HepG2 (cell line): ENCODE data around the gene FAM174B. TPM values are rescaled to one million over a fixed set of nuclear protein-coding genes. Genes with fewer than 3 reads are reported as not detected.

ENCODE experiments used
- ATAC-seq: fragments of 200-7000 bp; cut with Tn5 transposase; 3 replicates; pipeline ENCODE4 v1.9.1; 2020; ENCODE audit warnings: mild to moderate bottlenecking, moderate library complexity
- BruUV-seq: library from RNA; stranded (reverse); fragments of 400-500 nt; replicated peaks from 2 replicates; lab custom pipeline; 2021; lab: Mats Ljungman, UMichigan
- CTCF ChIA-PET: fragments of 300-600 bp; formaldehyde crosslinking; extraction: SDS; loops from one replicate; lab custom pipeline; 2021; ENCODE audit warnings: low total read pairs, inconsistent platforms, low intra/inter-chr PET ratio; lab: Yijun Ruan, JAX
- POLR2A ChIA-PET: fragments of 350-600 bp; sonication (Branson Sonifier 250); formaldehyde crosslinking; loops from one replicate; lab custom pipeline; 2020; ENCODE audit warnings: antibody characterized with exemption, inconsistent platforms; lab: Yijun Ruan, JAX
- DNase-seq: peaks from one replicate; pipeline ENCODE4 v3.0.0-alpha.2; 2015; ENCODE audit warnings: low spot score
- FAIRE-seq: peaks from 3 replicates; lab custom pipeline; 2011; peaks lifted over from hg19 to GRCh38; lab: Jason Lieb, UNC
- H2AFZ ChIP-seq: one replicate; pipeline ENCODE4 v1.6.1; 2011; ENCODE audit warnings: low read length, inconsistent platforms
- H3K27ac ChIP-seq: fragments of 300-600 bp; 3 replicates; pipeline ENCODE4 v1.8.0; 2011; ENCODE audit warnings: mixed run types, mild to moderate bottlenecking, mixed read lengths, low read length, inconsistent platforms; ENCODE audit not compliant: insufficient read depth; ENCODE audit errors: extremely low read length
- H3K27me3 ChIP-seq, 2 experiments: fragments of 200-600 bp in 1 of 2; 2 replicates in 1 of 2; 3 replicates in 1 of 2; pipeline versions ENCODE4 v1.6.0 to v1.8.0; 2011; ENCODE audit warnings: low read length in 2 of 2, mild to moderate bottlenecking in 2 of 2, moderate library complexity in 2 of 2, inconsistent platforms in 1 of 2; ENCODE audit not compliant: insufficient read depth in 2 of 2, control insufficient read depth in 1 of 2
- H3K36me3 ChIP-seq, 2 experiments: fragments of 200-600 bp in 1 of 2; replicated peaks in 1 of 2; 2 replicates in 1 of 2; 3 replicates in 1 of 2; pipeline versions ENCODE4 v1.5.1 to v1.8.0; 2011; ENCODE audit warnings: low read length in 2 of 2, inconsistent platforms in 1 of 2; ENCODE audit not compliant: insufficient read depth in 2 of 2, control insufficient read depth in 1 of 2
- H3K4me1 ChIP-seq: 2 replicates; pipeline ENCODE4 v1.5.1; 2012; ENCODE audit warnings: low read length, inconsistent platforms; ENCODE audit not compliant: insufficient read depth
- H3K4me2 ChIP-seq: 2 replicates; pipeline ENCODE4 v1.6.0; 2011; ENCODE audit warnings: low read depth, low read length, inconsistent platforms
- H3K4me3 ChIP-seq, 3 experiments: fragments of 200-600 bp in 1 of 3; sonication (generic), shearing (Covaris generic) in 1 of 3; replicated peaks in 1 of 3; 2 replicates each; pipeline ENCODE4 v1.5.1; 2011 to 2016; ENCODE audit warnings: low read length in 3 of 3, inconsistent platforms in 2 of 3, low read depth in 2 of 3, mild to moderate bottlenecking in 2 of 3, control low read depth in 1 of 3, mixed read lengths in 1 of 3; ENCODE audit not compliant: insufficient read depth in 1 of 3
- H3K79me2 ChIP-seq: one replicate; pipeline ENCODE4 v1.6.1; 2011; ENCODE audit warnings: low read length, inconsistent platforms; ENCODE audit not compliant: insufficient read depth
- H3K9ac ChIP-seq: 2 replicates; pipeline ENCODE4 v1.6.0; 2011; ENCODE audit warnings: mild to moderate bottlenecking, low read depth, low read length, inconsistent platforms; ENCODE audit not compliant: insufficient read depth
- H3K9me3 ChIP-seq: 2 replicates; pipeline ENCODE4 v1.5.1; 2012; ENCODE audit warnings: mild to moderate bottlenecking, low read length
- H4K20me1 ChIP-seq: 2 replicates; pipeline ENCODE4 v1.6.0; 2011; ENCODE audit warnings: inconsistent platforms, mild to moderate bottlenecking, low read length, moderate library complexity; ENCODE audit not compliant: insufficient read depth
- ATF3 ChIP-seq: sonication (generic); formaldehyde crosslinking; IDR thresholded peaks from 2 replicates; pipeline ENCODE4 v1.4.0; 2020; ENCODE audit warnings: missing genetic modification reagents
- BATF2 ChIP-seq: sonication (generic); formaldehyde crosslinking; IDR thresholded peaks from 2 replicates; pipeline ENCODE4 v1.8.0; 2022; ENCODE audit warnings: mild to moderate bottlenecking, missing genetic modification reagents, moderate library complexity
- GATAD2A ChIP-seq: IDR thresholded peaks from 2 replicates; pipeline ENCODE4 v1.6.1; 2016
- HNRNPUL1 ChIP-seq: fragments of 200-400 bp; formaldehyde crosslinking; IDR thresholded peaks from 2 replicates; pipeline ENCODE4 v1.6.1; 2017; ENCODE audit warnings: low read depth, mild to moderate bottlenecking, low read length, moderate library complexity
- NR0B2 ChIP-seq: sonication (generic); formaldehyde crosslinking; IDR thresholded peaks from 2 replicates; pipeline ENCODE4 v1.4.0; 2020; ENCODE audit warnings: mild to moderate bottlenecking, missing genetic modification reagents
- SIN3A ChIP-seq: IDR thresholded peaks from 2 replicates; pipeline ENCODE4 v1.6.1; 2011; ENCODE audit warnings: low read depth, mild to moderate bottlenecking, control low read depth, low read length, borderline replicate concordance
- SIX1 ChIP-seq: sonication (generic); formaldehyde crosslinking; IDR thresholded peaks from 2 replicates; pipeline ENCODE4 v1.4.0; 2020; ENCODE audit warnings: missing genetic modification reagents, borderline replicate concordance
- SYNCRIP ChIP-seq: fragments of 200-400 bp; formaldehyde crosslinking; IDR thresholded peaks from 2 replicates; pipeline ENCODE4 v1.6.1; 2018; ENCODE audit warnings: mild to moderate bottlenecking, low read depth, low read length; ENCODE audit not compliant: insufficient read depth
- WGBS: methylation state at CpG from one replicate; pipeline ENCODE4 v1.1.6; 2017; ENCODE audit warnings: low lambda C conversion rate; 5-methylcytosine and 5-hydroxymethylcytosine counted together
- in situ Hi-C: cut with HindIII; loops from 2 replicates; pipeline ENCODE4 v1.10.0; 2017; ENCODE audit warnings: low pct_unique_long_range_greater_than_20kb; ENCODE audit not compliant: extremely low pct_ligation_motif_present
- intact Hi-C: fragments of 100-400 bp; cut with micrococcal nuclease; formaldehyde crosslinking; loops from one replicate; pipeline ENCODE4 v1.10.0; 2022; ENCODE audit not compliant: unreplicated experiment
- polyA plus RNA-seq, 8 experiments: library from polyadenylated mRNA; depleted of rRNA in 3 of 8; stranded (reverse) in 7 of 8; unstranded in 1 of 8; fragments of >200 nt; fragmentation: Illumina TruSeq in 4 of 8; extraction: Trizol in 4 of 8; gene quantifications; 2 replicates each; pipeline versions ENCODE4 v1.2.1 to v1.2.3, GENCODE V29; 2011 to 2016; ENCODE audit warnings: low read depth in 4 of 8, missing spikeins in 1 of 8, mixed read lengths in 1 of 8; ENCODE audit not compliant: insufficient read depth in 1 of 8
- total RNA-seq, 5 experiments: library from RNA; depleted of rRNA; stranded (reverse); fragments of >200 nt; fragmentation: Illumina TruSeq; extraction: Trizol; gene quantifications; 2 replicates each; pipeline ENCODE4 v1.2.3, GENCODE V29; 2016; ENCODE audit warnings: low read depth in 1 of 5
- TF ChIP-seq, protein P1 (sequence below): IDR thresholded peaks from 2 replicates; pipeline ENCODE4 v1.6.1; 2012; ENCODE audit warnings: inconsistent platforms
- TF ChIP-seq, protein P2 (sequence below): sonication (generic); formaldehyde crosslinking; IDR thresholded peaks from 2 replicates; pipeline ENCODE4 v1.4.0; 2020; ENCODE audit warnings: low read depth, mild to moderate bottlenecking, missing genetic modification reagents

FAM174B gene
- total and polyA plus RNA-seq, 2 of the 13 experiments (the other 11 are each of a cell fraction or from before 2014, with no cell fraction given), result 0.90 to 2.1 TPM

GRCh38 chr15:92687746-92688145 is 32.2 kb upstream of the FAM174B start:
- no peak overlapping the region for H3K27ac ChIP-seq
- no peaks in the 10 kb centered on the region for H4K20me1 ChIP-seq
- H3K4me2 ChIP-seq, result no peak overlapping the region
- H3K27me3 ChIP-seq, result peaks cover 0 to 12% of the 10 kb centered on the region in 2 experiments; a peak in 2 of 5 replicates
- WGBS, result 9% methylated on average over 1 of the region's 1 CpG
- H3K4me1 ChIP-seq, result no peaks in the 10 kb centered on the region
- in situ Hi-C loops, result loop anchor here (25.0 kb wide), 1 partner anchor 600 kb away; no protein-coding TSS in a partner anchor
- no peak for DNase-seq
- H3K9me3 ChIP-seq, result no peaks in the 10 kb centered on the region
- no peak overlapping the region for H3K4me3 ChIP-seq
- intact Hi-C loops, result no loop called here
- no peaks in the 10 kb centered on the region for H3K36me3 ChIP-seq
- FAIRE-seq, result no peak
- no peaks in the 10 kb centered on the region for H3K79me2 ChIP-seq
- TF ChIP-seq SYNCRIP (no peak), SIX1 (CRISPR knock-in tag) (no peak), GATAD2A (CRISPR knock-in tag) (no peak), NR0B2 (no peak), HNRNPUL1 (no peak), SIN3A (no peak), BATF2 (no peak), ATF3 (CRISPR knock-in tag) (no peak)
- TF ChIP-seq, protein P1, sequence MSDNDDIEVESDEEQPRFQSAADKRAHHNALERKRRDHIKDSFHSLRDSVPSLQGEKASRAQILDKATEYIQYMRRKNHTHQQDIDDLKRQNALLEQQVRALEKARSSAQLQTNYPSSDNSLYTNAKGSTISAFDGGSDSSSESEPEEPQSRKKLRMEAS, result no peak
- TF ChIP-seq, protein P2, sequence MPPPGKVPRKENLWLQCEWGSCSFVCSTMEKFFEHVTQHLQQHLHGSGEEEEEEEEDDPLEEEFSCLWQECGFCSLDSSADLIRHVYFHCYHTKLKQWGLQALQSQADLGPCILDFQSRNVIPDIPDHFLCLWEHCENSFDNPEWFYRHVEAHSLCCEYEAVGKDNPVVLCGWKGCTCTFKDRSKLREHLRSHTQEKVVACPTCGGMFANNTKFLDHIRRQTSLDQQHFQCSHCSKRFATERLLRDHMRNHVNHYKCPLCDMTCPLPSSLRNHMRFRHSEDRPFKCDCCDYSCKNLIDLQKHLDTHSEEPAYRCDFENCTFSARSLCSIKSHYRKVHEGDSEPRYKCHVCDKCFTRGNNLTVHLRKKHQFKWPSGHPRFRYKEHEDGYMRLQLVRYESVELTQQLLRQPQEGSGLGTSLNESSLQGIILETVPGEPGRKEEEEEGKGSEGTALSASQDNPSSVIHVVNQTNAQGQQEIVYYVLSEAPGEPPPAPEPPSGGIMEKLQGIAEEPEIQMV (CRISPR knock-in tag), result no peak
- CTCF ChIA-PET, result no interaction called here
- no peak for ATAC-seq
- H2AFZ ChIP-seq, result no peak overlapping the region
- no peak overlapping the region for H3K9ac ChIP-seq
- BruUV-seq, result no TSS peak
- POLR2A ChIA-PET, result no interaction called here
